ENCODE measurements around the gene HOXB3. TPM values are rescaled to one million over a fixed set of nuclear protein-coding genes. Genes with fewer than 3 reads are reported as not detected.
"Not testable (repeated sequence)": the region's sequence is repeated elsewhere in the genome, so short reads cannot be mapped to it uniquely, and the experiment has no call there.

Gene HOXB3
- total RNA-seq, 1 donor from 2014 or later: 0.57 TPM

- TF ChIP-seq, protein P1, sequence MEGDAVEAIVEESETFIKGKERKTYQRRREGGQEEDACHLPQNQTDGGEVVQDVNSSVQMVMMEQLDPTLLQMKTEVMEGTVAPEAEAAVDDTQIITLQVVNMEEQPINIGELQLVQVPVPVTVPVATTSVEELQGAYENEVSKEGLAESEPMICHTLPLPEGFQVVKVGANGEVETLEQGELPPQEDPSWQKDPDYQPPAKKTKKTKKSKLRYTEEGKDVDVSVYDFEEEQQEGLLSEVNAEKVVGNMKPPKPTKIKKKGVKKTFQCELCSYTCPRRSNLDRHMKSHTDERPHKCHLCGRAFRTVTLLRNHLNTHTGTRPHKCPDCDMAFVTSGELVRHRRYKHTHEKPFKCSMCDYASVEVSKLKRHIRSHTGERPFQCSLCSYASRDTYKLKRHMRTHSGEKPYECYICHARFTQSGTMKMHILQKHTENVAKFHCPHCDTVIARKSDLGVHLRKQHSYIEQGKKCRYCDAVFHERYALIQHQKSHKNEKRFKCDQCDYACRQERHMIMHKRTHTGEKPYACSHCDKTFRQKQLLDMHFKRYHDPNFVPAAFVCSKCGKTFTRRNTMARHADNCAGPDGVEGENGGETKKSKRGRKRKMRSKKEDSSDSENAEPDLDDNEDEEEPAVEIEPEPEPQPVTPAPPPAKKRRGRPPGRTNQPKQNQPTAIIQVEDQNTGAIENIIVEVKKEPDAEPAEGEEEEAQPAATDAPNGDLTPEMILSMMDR (IDR thresholded peaks at IDR 0.05): no peak
- Mint-ChIP-seq H3K9me3 (ENCODE audit: low read depth) (no peaks in the 10 kb centered on the region), H3K4me1 (ENCODE audit: low read depth) (peaks cover 8% of the 10 kb centered on the region), H3K36me3 (ENCODE audit: low read depth) (peaks cover 4% of the 10 kb centered on the region), H3K27me3 (ENCODE audit: low read depth) (peaks cover 61% of the 10 kb centered on the region), H3K27ac (ENCODE audit: unreplicated experiment) (no peak overlapping the region), H3K4me3 (ENCODE audit: unreplicated experiment) (no peak overlapping the region)
- DNase-seq (ENCODE audit: low spot score): no peak
These were observed 49.8 kb downstream of the HOXB3 start for GRCh38 chr17:48540213-48540612.

DNA sequence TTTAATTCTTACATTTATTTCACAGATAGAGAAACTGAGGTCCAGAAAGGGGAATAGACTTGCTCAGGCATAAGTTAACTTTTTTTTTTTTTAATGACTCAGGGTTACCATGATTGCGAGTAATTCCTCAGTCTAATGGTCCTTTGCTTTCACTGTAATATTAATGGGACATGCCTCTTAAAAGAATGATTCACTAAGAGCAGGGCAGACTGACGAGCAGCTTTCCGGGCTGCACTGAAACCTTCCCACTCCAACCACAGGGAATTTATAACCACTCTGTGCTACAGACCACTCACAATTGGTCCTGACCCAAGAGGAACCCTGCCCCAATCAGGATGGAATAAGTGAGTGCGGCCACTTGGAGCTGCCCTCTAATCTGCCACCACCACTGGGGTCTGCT, 50.9 kb downstream of the HOXB3 start:
- Mint-ChIP-seq H3K27me3 (ENCODE audit: low read depth) (peaks cover 56% of the 10 kb centered on the region), H3K36me3 (ENCODE audit: low read depth) (peaks cover 4% of the 10 kb centered on the region), H3K27ac (ENCODE audit: unreplicated experiment) (no peak overlapping the region), H3K9me3 (ENCODE audit: low read depth) (no peaks in the 10 kb centered on the region), H3K4me1 (ENCODE audit: low read depth) (peaks cover 8% of the 10 kb centered on the region), H3K4me3 (ENCODE audit: unreplicated experiment) (no peak overlapping the region)
- TF ChIP-seq, protein P1 (IDR thresholded peaks at IDR 0.05): no peak
- DNase-seq (ENCODE audit: low spot score): no peak

DNA sequence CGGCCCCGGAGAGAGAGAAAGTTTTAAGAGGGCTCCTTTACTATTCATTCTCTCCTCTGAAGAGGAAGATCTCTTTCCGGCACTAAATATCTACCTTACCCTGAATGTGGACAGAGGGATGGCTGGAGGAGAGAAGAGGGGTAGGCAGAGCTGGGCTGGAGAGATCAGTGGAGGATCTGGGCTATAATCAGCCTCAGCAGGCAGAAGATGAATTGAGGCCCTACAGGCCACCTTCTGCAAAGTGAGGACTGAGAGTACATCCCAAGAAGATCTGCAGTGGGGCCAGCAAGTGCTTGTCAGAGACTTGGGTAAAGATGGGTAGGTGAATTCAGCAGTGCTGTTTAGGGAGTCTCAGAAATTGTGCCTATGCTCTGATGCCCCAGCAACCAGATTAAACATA, 52.7 kb downstream of the HOXB3 start:
- Mint-ChIP-seq H3K9me3 (ENCODE audit: low read depth) (no peaks in the 10 kb centered on the region), H3K27ac (ENCODE audit: unreplicated experiment) (no peak overlapping the region), H3K4me3 (ENCODE audit: unreplicated experiment) (no peak overlapping the region), H3K36me3 (ENCODE audit: low read depth) (no peaks in the 10 kb centered on the region), H3K27me3 (ENCODE audit: low read depth) (peaks cover 55% of the 10 kb centered on the region), H3K4me1 (ENCODE audit: low read depth) (peaks cover 3% of the 10 kb centered on the region)
- no peak for DNase-seq (ENCODE audit: low spot score)
- TF ChIP-seq, protein P1 (IDR thresholded peaks at IDR 0.05): no peak

DNA sequence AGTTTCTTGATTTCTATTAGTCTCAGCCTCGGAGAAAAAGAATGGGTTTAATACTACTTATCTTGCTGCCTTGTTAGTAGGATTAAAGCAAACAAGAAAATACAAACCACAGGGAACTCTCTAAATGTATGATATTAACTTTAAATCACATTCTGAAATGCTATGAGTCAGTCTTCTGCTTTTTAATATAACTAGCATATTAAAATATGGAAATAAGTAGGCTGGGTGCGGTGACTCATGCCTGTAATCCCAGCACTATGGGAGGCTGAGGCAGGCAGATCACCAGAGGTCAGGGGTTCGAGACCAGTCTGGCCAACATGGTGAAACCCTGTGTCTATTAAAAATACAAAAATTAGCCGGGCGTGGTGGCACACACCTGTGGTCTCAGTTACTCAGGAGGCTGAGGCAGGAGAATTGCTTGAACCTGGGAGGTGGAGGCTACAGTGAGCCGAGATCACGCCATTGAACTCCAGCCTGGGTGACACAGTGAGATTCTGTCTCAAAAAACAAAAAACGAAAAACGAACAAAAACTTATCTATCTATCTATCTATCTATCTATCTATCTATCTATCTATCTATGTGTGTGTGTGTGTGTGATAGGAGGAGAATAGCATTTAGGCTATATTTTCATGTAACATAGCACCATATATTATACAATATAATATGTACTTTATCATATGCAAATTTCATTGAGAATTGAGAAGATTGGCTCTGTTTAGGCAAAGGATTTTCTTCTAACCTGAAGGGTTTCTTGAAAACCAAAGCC, 54.1 kb downstream of the HOXB3 start:
- not testable (repeated sequence) for H3K4me1 Mint-ChIP-seq (ENCODE audit: low read depth); H3K4me3 Mint-ChIP-seq (ENCODE audit: unreplicated experiment); H3K9me3 Mint-ChIP-seq (ENCODE audit: low read depth); H3K36me3 Mint-ChIP-seq (ENCODE audit: low read depth); DNase-seq (ENCODE audit: low spot score); H3K27ac Mint-ChIP-seq (ENCODE audit: unreplicated experiment)
- peaks cover 57% of the 10 kb centered on the region for H3K27me3 Mint-ChIP-seq (ENCODE audit: low read depth)

DNA sequence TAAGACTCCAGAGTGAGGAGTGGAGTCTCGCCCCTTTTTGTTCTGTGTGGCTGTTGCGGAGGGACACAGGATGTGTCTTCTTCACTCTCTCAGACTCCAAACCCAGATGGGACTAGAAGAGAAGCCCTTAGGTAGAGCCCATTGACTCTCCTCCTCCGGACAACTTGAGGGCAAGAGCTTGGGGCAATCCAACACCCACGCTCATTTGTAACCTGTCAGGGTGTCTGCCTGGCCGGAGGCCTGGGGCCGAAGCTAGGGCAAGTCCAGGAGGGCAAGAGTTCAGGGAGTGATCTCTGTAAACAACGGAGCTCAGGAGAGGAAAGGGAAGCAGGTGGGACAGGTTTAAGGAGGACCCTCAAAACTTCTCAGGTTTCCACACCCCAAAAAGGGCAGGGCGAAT, 57.8 kb downstream of the HOXB3 start:
- Mint-ChIP-seq H3K9me3 (ENCODE audit: low read depth) (no peaks in the 10 kb centered on the region), H3K27me3 (ENCODE audit: low read depth) (peaks cover 63% of the 10 kb centered on the region), H3K4me3 (ENCODE audit: unreplicated experiment) (no peak overlapping the region), H3K36me3 (ENCODE audit: low read depth) (no peaks in the 10 kb centered on the region), H3K4me1 (ENCODE audit: low read depth) (no peaks in the 10 kb centered on the region), H3K27ac (ENCODE audit: unreplicated experiment) (no peak overlapping the region)
- TF ChIP-seq, protein P1 (IDR thresholded peaks at IDR 0.05): no peak
- no peak for DNase-seq (ENCODE audit: low spot score)

GRCh38 chr17:48530887-48531272, 59.2 kb downstream of the HOXB3 start, which contains the start of gene HOXB1:
Gene HOXB1 (minus strand): TSS chr17:48531011. CDS start chr17:48530904, 107 bp downstream.
- Mint-ChIP-seq H3K27me3 (ENCODE audit: low read depth) (peaks cover 65% of the 10 kb centered on the region), H3K27ac (ENCODE audit: unreplicated experiment) (no peak within 1 kb of the TSS), H3K36me3 (ENCODE audit: low read depth) (no peaks in the 10 kb centered on the region), H3K4me3 (ENCODE audit: unreplicated experiment) (no peak within 1 kb of the TSS), H3K4me1 (ENCODE audit: low read depth) (no peaks in the 10 kb centered on the region), H3K9me3 (ENCODE audit: low read depth) (no peaks in the 10 kb centered on the region)
- TF ChIP-seq, protein P1 (IDR thresholded peaks at IDR 0.05): no peak
- DNase-seq (ENCODE audit: low spot score): no peak
